IMR-90 (cell line): ENCODE data around the gene FAHD2A.
"Not testable (repeated sequence)": the region's sequence is repeated elsewhere in the genome, so short reads cannot be mapped to it uniquely, and the experiment has no call there.

Source experiments
- CEBPB ChIP-seq: IDR thresholded peaks from 2 replicates; pipeline ENCODE4 v1.6.1; 2012; ENCODE audit warnings: low read depth, low read length, improper control_type of control experiment
- MAFK ChIP-seq: IDR thresholded peaks from 2 replicates; pipeline ENCODE4 v1.6.1; 2012; ENCODE audit warnings: low read depth, low read length, improper control_type of control experiment
- POLR2A ChIP-seq: IDR thresholded peaks from 2 replicates; pipeline ENCODE4 v1.6.1; 2012; ENCODE audit warnings: mild to moderate bottlenecking, low read depth, low read length
- RFX5 ChIP-seq: IDR thresholded peaks from 2 replicates; pipeline ENCODE4 v1.8.0; 2012; ENCODE audit warnings: low read depth, mild to moderate bottlenecking, low read length, moderate library complexity
- TF ChIP-seq, protein P1 (sequence below): conservative IDR thresholded peaks from 2 replicates; pipeline ENCODE4 v1.5.1; 2012; ENCODE audit warnings: mild to moderate bottlenecking, low read depth, low read length, improper control_type of control experiment

DNA sequence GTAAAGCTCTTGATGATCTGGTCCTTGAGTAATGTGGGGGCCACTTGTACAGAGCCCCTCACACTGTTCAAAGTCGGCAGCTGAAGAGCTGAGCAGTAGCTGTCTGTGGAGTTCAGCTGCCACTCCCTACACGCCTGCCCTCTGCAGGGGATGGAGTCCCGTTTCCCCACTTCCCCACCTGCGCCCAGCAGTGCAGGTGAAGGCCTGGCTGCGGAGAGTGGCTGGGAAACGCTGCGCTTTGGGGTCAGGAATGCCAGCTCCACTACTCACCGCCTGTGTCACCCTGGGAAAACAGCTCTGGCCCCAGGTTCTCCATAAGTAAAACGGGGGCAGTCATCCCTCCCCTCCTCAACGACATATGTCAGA lies 521 bp upstream of the FAHD2A start:
- not testable (repeated sequence) for TF ChIP-seq RFX5, POLR2A, MAFK, CEBPB
- TF ChIP-seq, protein P1, sequence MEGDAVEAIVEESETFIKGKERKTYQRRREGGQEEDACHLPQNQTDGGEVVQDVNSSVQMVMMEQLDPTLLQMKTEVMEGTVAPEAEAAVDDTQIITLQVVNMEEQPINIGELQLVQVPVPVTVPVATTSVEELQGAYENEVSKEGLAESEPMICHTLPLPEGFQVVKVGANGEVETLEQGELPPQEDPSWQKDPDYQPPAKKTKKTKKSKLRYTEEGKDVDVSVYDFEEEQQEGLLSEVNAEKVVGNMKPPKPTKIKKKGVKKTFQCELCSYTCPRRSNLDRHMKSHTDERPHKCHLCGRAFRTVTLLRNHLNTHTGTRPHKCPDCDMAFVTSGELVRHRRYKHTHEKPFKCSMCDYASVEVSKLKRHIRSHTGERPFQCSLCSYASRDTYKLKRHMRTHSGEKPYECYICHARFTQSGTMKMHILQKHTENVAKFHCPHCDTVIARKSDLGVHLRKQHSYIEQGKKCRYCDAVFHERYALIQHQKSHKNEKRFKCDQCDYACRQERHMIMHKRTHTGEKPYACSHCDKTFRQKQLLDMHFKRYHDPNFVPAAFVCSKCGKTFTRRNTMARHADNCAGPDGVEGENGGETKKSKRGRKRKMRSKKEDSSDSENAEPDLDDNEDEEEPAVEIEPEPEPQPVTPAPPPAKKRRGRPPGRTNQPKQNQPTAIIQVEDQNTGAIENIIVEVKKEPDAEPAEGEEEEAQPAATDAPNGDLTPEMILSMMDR = not testable (repeated sequence)
